Panc1 (cell line): ENCODE data around the gene IPO11.

Experiments
- CTCF ChIP-seq: fragments of 450-650 bp; IDR thresholded peaks from 2 replicates; pipeline ENCODE4 v1.5.1; 2017; ENCODE audit warnings: mild to moderate bottlenecking
- POLR2AphosphoS5 ChIP-seq: IDR thresholded peaks from 2 replicates; pipeline ENCODE4 v1.6.1; 2012; ENCODE audit warnings: mild to moderate bottlenecking, low read depth, low read length, moderate library complexity
- REST ChIP-seq, 2 experiments: IDR thresholded peaks; 2 replicates each; pipeline ENCODE4 v1.6.1; 2011 to 2012; ENCODE audit warnings: low read depth in 2 of 2, control low read depth in 1 of 2, low read length in 1 of 2, mild to moderate bottlenecking in 1 of 2, moderate library complexity in 1 of 2; ENCODE audit not compliant: insufficient read depth in 1 of 2
- SIN3A ChIP-seq: IDR thresholded peaks from 2 replicates; pipeline ENCODE4 v1.6.1; 2012; ENCODE audit warnings: low read depth, mild to moderate bottlenecking, low read length, moderate library complexity, borderline replicate concordance; ENCODE audit not compliant: insufficient read depth
- TCF7L2 ChIP-seq: IDR thresholded peaks from 2 replicates; pipeline ENCODE4 v1.6.1; 2011; ENCODE audit warnings: mild to moderate bottlenecking, low read depth, low read length, inconsistent platforms

- TF ChIP-seq CTCF (no peak), REST (IDR thresholded peaks at IDR 0.05; ENCODE audit: insufficient read depth in 1 of 2, low read depth in 2 of 2, low read length in 1 of 2) (no peak), POLR2AphosphoS5 (no peak), TCF7L2 (no peak), SIN3A (no peak)
These were observed 38.5 kb upstream of the IPO11 start for GRCh38 chr5:62374090-62374489.
